ENCODE data around the gene SPATA17. TPM values are rescaled to one million over a fixed set of nuclear protein-coding genes. Genes with fewer than 3 reads are reported as not detected.
"Not testable (repeated sequence)": the region's sequence is repeated elsewhere in the genome, so short reads cannot be mapped to it uniquely, and the experiment has no call there.

SPATA17 gene
- total RNA-seq, 4 donors from 2014 or later: 0.52 to 2.4 TPM; not detected in 2

DNA sequence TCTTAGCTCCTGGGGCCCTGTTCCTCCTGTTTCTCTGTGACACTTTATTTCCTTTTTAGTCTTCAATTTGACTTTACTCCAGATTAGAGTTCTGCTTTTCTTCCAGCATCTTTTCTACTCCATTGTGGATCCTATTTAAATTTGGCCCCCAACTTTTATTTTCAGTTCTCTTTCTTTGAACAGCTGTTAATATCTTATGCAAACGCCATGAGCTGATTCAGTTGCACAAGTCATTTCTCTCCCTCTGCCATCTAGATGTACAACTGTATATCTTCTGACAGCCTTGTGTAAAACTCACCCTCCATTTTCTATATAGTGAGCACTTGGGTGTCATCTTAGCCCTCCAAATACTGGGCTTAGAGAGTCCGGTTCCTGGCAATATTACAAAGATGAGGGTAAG lies 42.2 kb downstream of the SPATA17 start:
- Histone ChIP-seq H3K36me3 (no peaks in the 10 kb centered on the region), H3K4me3 (no peak overlapping the region), H3K4me1 (no peaks in the 10 kb centered on the region), H3K27ac (no peak overlapping the region), H3K27me3 (no peaks in the 10 kb centered on the region), H3K9me3 (no peaks in the 10 kb centered on the region)
- TF ChIP-seq, protein P1, sequence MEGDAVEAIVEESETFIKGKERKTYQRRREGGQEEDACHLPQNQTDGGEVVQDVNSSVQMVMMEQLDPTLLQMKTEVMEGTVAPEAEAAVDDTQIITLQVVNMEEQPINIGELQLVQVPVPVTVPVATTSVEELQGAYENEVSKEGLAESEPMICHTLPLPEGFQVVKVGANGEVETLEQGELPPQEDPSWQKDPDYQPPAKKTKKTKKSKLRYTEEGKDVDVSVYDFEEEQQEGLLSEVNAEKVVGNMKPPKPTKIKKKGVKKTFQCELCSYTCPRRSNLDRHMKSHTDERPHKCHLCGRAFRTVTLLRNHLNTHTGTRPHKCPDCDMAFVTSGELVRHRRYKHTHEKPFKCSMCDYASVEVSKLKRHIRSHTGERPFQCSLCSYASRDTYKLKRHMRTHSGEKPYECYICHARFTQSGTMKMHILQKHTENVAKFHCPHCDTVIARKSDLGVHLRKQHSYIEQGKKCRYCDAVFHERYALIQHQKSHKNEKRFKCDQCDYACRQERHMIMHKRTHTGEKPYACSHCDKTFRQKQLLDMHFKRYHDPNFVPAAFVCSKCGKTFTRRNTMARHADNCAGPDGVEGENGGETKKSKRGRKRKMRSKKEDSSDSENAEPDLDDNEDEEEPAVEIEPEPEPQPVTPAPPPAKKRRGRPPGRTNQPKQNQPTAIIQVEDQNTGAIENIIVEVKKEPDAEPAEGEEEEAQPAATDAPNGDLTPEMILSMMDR (IDR thresholded peaks at IDR 0.05): no peak
- TF ChIP-seq POLR2A (IDR thresholded peaks at IDR 0.05): no peak
- no peak for DNase-seq
- intact Hi-C loops (cut with DNase I; ENCODE audit: low total_unique reads): no loop called here

DNA sequence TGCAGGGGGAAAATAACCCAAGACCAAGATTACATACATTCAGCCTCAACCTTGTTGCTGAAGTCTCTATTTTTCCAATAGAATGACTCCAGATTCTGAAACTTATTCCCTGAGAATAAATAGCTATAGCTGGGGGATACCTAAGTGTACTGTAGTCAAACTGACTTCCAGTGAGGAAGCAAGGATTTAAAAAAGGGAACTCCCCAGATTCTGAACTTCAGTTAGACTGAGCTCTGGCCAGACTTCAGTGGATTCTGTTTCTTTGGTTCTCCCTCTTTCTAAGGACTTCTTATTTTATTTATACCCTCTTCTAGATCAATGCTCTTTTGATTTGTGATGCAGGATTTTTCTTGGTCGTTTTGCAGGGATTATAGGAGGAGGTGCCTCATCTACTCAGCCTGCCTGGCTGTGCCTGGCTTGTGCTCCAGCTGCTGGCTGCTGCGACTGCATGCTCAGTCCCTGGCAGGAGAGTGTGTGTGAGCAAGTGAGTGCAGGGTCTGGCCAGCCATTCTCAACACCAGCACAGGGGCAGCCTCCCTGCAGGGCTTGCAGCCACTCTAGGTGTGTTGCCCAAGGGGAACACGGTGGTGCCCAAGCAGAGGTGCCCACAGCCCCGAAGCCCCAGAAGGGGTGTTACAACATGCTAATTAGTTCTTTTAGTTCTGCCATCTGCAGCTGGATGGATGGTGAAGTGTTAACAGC lies 43.0 kb downstream of the SPATA17 start:
- no peaks in the 10 kb centered on the region for H3K4me1 ChIP-seq
- intact Hi-C loops (cut with DNase I; ENCODE audit: low total_unique reads): no loop called here
- DNase-seq: no peak
- no peaks in the 10 kb centered on the region for H3K27me3 ChIP-seq
- no peaks in the 10 kb centered on the region for H3K36me3 ChIP-seq
- H3K4me3 ChIP-seq: no peak overlapping the region
- TF ChIP-seq, protein P1 (IDR thresholded peaks at IDR 0.05): no peak
- no peak for TF ChIP-seq POLR2A (IDR thresholded peaks at IDR 0.05)
- H3K9me3 ChIP-seq: no peaks in the 10 kb centered on the region
- no peak overlapping the region for H3K27ac ChIP-seq

DNA sequence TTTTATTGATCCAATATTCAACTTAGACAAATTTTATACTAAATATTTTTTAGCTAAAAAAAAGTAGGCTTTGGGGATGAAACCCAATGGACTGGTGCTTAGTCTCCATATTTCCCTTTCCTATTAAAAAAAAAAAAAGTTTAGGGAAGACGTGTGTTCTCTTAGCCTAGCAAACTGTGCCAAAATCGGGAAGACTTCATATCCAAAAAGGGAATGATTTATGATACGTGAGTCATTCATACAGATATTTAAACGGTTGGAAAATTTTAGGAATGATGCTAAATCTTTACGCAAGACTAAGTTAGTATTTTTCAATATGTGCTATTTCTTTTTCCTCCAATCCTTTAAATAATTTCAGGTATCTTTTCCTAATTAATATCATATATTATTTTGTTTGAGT lies 50.7 kb downstream of the SPATA17 start:
- H3K36me3 ChIP-seq: no peaks in the 10 kb centered on the region
- H3K27ac ChIP-seq: no peak overlapping the region
- no peaks in the 10 kb centered on the region for H3K9me3 ChIP-seq
- no peaks in the 10 kb centered on the region for H3K4me1 ChIP-seq
- H3K4me3 ChIP-seq: no peak overlapping the region
- no peaks in the 10 kb centered on the region for H3K27me3 ChIP-seq
- no peak for DNase-seq
- intact Hi-C loops (cut with DNase I; ENCODE audit: low total_unique reads): no loop called here
- TF ChIP-seq, protein P1 (IDR thresholded peaks at IDR 0.05): no peak
- TF ChIP-seq POLR2A (IDR thresholded peaks at IDR 0.05): no peak

GRCh38 chr1:217687511-217687910 lies 56.4 kb downstream of the SPATA17 start:
- no peak overlapping the region for H3K27ac ChIP-seq
- H3K4me1 ChIP-seq: no peaks in the 10 kb centered on the region
- TF ChIP-seq, protein P1 (IDR thresholded peaks at IDR 0.05): no peak
- no peak for TF ChIP-seq POLR2A (IDR thresholded peaks at IDR 0.05)
- intact Hi-C loops (cut with DNase I; ENCODE audit: low total_unique reads): no loop called here
- H3K9me3 ChIP-seq: no peaks in the 10 kb centered on the region
- no peak overlapping the region for H3K4me3 ChIP-seq
- H3K27me3 ChIP-seq: no peaks in the 10 kb centered on the region
- DNase-seq: no peak
- H3K36me3 ChIP-seq: no peaks in the 10 kb centered on the region

DNA sequence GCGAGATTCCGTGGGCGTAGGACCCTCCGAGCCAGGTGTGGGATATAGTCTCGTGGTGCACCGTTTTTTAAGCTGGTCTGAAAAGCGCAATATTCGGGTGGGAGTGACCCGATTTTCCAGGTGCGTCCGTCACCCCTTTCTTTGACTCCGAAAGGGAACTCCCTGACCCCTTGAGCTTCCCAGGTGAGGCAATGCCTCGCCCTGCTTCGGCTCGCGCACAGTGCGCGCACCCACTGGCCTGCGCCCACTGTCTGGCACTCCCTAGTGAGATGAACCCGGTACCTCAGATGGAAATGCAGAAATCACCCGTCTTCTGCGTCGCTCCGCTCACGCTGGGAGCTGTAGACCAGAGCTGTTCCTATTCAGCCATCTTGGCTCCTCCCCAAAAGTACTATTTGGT lies 65.0 kb downstream of the SPATA17 start:
- H3K27me3 ChIP-seq; H3K4me1 ChIP-seq; H3K27ac ChIP-seq; H3K36me3 ChIP-seq; H3K4me3 ChIP-seq; DNase-seq; H3K9me3 ChIP-seq; intact Hi-C loops (cut with DNase I; ENCODE audit: low total_unique reads): not testable (repeated sequence)

DNA sequence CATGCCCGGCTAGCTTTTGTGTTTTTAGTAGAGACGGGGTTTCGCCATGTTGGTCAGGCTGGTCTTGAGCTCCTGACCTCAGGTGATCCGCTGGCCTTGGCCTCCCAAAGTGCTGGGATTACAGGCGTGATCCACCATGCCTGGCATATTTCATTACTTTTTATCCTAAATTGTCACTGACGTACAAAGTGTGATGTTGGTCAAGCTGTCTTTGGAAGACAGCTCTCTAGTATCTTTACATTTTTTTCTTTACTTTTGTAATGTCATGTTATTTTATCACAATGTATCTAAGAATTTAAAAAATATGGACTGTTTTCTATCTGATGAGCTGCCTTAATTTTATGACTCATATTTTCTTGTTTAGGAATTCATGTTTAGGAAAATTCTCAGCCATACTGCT lies 72.2 kb downstream of the SPATA17 start:
- Histone ChIP-seq H3K27me3 (no peaks in the 10 kb centered on the region), H3K27ac (no peak overlapping the region), H3K4me1 (no peaks in the 10 kb centered on the region), H3K9me3 (no peaks in the 10 kb centered on the region), H3K36me3 (no peaks in the 10 kb centered on the region), H3K4me3 (no peak overlapping the region)
- intact Hi-C loops (cut with DNase I; ENCODE audit: low total_unique reads): no loop called here
- no peak for TF ChIP-seq POLR2A (IDR thresholded peaks at IDR 0.05)
- TF ChIP-seq, protein P1 (IDR thresholded peaks at IDR 0.05): no peak
- no peak for DNase-seq

Data from uterus (tissue), 4 donors.